B cell (primary cell): ENCODE measurements around the gene HOXA3. TPM values are rescaled to one million over a fixed set of nuclear protein-coding genes. Genes with fewer than 3 reads are reported as not detected.

ENCODE experiments used
- ATAC-seq: fragments of 200-7000 bp; cut with Tn5 transposase; one replicate; pipeline ENCODE4 v1.10.0; 2021; ENCODE audit warnings: low read depth, mild to moderate bottlenecking, moderate number of reproducible peaks, moderate library complexity
- CTCF ChIA-PET: fragments of 350-600 bp; sonication (Branson Sonifier 250); formaldehyde crosslinking; loops from one replicate; lab custom pipeline; 2021; ENCODE audit warnings: antibody characterized with exemption, inconsistent platforms; lab: Charles Lee
- POLR2A ChIA-PET: fragments of 350-600 bp; sonication (Branson Sonifier 250); formaldehyde crosslinking; loops from one replicate; lab custom pipeline; 2021; ENCODE audit warnings: antibody characterized with exemption; lab: Charles Lee
- DNase-seq: peaks from one replicate; pipeline ENCODE4 v3.0.0; 2013
- H2AFZ ChIP-seq: 2 replicates; pipeline ENCODE4 v1.6.1; 2012; ENCODE audit warnings: mild to moderate bottlenecking, low read depth, low read length; ENCODE audit not compliant: insufficient read depth, poor library complexity, severe bottlenecking
- H3K27ac ChIP-seq, 2 donors: 1 replicate in 1 of 2; 2 replicates in 1 of 2; pipeline ENCODE4 v1.5.1; 2012 to 2013; ENCODE audit warnings: low read length in 2 of 2, mild to moderate bottlenecking in 2 of 2, moderate library complexity in 1 of 2
- H3K27me3 ChIP-seq, 4 experiments: fragments of 200-600 bp in 1 of 4; sonication (generic) in 1 of 4; replicated peaks in 1 of 4; 1 replicate in 2 of 4; 2 replicates in 2 of 4; pipeline versions ENCODE4 v1.6.1 to v1.7.0; 2013 to 2016; ENCODE audit warnings: low read length in 3 of 4, mild to moderate bottlenecking in 2 of 4, mixed read lengths in 1 of 4, moderate library complexity in 1 of 4; ENCODE audit not compliant: insufficient read depth in 4 of 4, control insufficient read depth in 3 of 4; ENCODE audit errors: control extremely low read depth in 1 of 4
- H3K36me3 ChIP-seq, 2 experiments: replicated peaks in 1 of 2; 1 replicate in 1 of 2; 2 replicates in 1 of 2; pipeline versions ENCODE4 v1.6.1 to v1.7.1; 2013; ENCODE audit warnings: low read length in 1 of 2; ENCODE audit not compliant: insufficient read depth in 2 of 2, control insufficient read depth in 1 of 2; ENCODE audit errors: control extremely low read depth in 1 of 2, extremely low read depth in 1 of 2
- H3K4me1 ChIP-seq, 2 donors: fragments of 200-600 bp in 1 of 2; sonication (generic) in 1 of 2; 1 replicate in 1 of 2; 2 replicates in 1 of 2; pipeline versions ENCODE4 v1.5.1 to v1.6.1; 2013 to 2017; ENCODE audit warnings: low read length in 2 of 2; ENCODE audit not compliant: control insufficient read depth in 2 of 2, insufficient read depth in 2 of 2
- H3K4me2 ChIP-seq: replicated peaks from 2 replicates; pipeline ENCODE3; 2012; ENCODE audit warnings: mild to moderate bottlenecking, low read depth, low read length; ENCODE audit not compliant: poor library complexity, severe bottlenecking
- H3K4me3 ChIP-seq, 5 experiments: fragments of 200-600 bp in 1 of 5; sonication (generic) in 1 of 5; 1 replicate in 3 of 5; 2 replicates in 2 of 5; pipeline versions ENCODE4 v1.5.1 to v1.7.0; 2011 to 2016; ENCODE audit warnings: low read length in 4 of 5, mild to moderate bottlenecking in 4 of 5, low read depth in 2 of 5, control low read depth in 1 of 5, moderate library complexity in 1 of 5; ENCODE audit not compliant: insufficient read depth in 1 of 5; ENCODE audit errors: control extremely low read depth in 1 of 5, extremely low read depth in 1 of 5
- H3K79me2 ChIP-seq: fragments of 200-600 bp; sonication (generic); one replicate; pipeline ENCODE4 v1.6.0; 2016; ENCODE audit warnings: low read length; ENCODE audit not compliant: control insufficient read depth, insufficient read depth
- H3K9ac ChIP-seq: fragments of 200-600 bp; sonication (generic); 2 replicates; pipeline ENCODE4 v1.6.1; 2017; ENCODE audit warnings: mild to moderate bottlenecking, low read length, moderate library complexity
- H3K9me3 ChIP-seq, 3 donors: one replicate each; pipeline versions ENCODE4 v1.6.1 to v1.7.1; 2013; ENCODE audit warnings: low read length in 2 of 3; ENCODE audit not compliant: control insufficient read depth in 2 of 3, insufficient read depth in 1 of 3; ENCODE audit errors: control extremely low read depth in 1 of 3
- H4K20me1 ChIP-seq: 2 replicates; pipeline ENCODE4 v1.6.0; 2012; ENCODE audit warnings: mild to moderate bottlenecking, low read length; ENCODE audit not compliant: insufficient read depth, control insufficient read depth, poor library complexity, severe bottlenecking
- H3K27ac Mint-ChIP-seq: one replicate; pipeline ENCODE4 v1.8.0; 2021; ENCODE audit warnings: mixed read lengths
- H3K27me3 Mint-ChIP-seq: one replicate; pipeline ENCODE4 v1.8.0; 2021; ENCODE audit warnings: mixed read lengths
- H3K4me1 Mint-ChIP-seq: one replicate; pipeline ENCODE4 v1.8.0; 2021; ENCODE audit warnings: mixed read lengths
- H3K4me3 Mint-ChIP-seq: one replicate; pipeline ENCODE4 v1.8.0; 2021; ENCODE audit warnings: mixed read lengths
- H3K9me3 Mint-ChIP-seq: one replicate; pipeline ENCODE4 v1.8.0; 2022; ENCODE audit warnings: mixed read lengths; ENCODE audit not compliant: insufficient read depth
- EZH2 ChIP-seq: IDR thresholded peaks from 2 replicates; pipeline ENCODE4 v1.6.1; 2012; ENCODE audit warnings: borderline replicate concordance, low read depth, mild to moderate bottlenecking, moderate library complexity, low read length; ENCODE audit not compliant: insufficient read depth, poor library complexity, severe bottlenecking
- WGBS: methylation state at CpG from one replicate; pipeline ENCODE4 v1.1.5; 2013; ENCODE audit warnings: missing lambda C conversion rate; ENCODE audit not compliant: insufficient coverage; 5-methylcytosine and 5-hydroxymethylcytosine counted together
- intact Hi-C: fragments of 100-400 bp; cut with micrococcal nuclease; formaldehyde crosslinking; loops from one replicate; pipeline ENCODE4 v1.10.0; 2022
- polyA plus RNA-seq: library from polyadenylated mRNA; depleted of rRNA; stranded (reverse); fragments of >200 nt; gene quantifications from 2 replicates; pipeline ENCODE4 v1.2.3, GENCODE V29; 2012
- total RNA-seq, 2 donors: library from RNA; stranded (reverse); fragments of 120-200 nt in 1 of 2; gene quantifications; 1 replicate in 1 of 2; 2 replicates in 1 of 2; pipeline versions ENCODE4 v1.2.3 to v1.2.4, GENCODE V29; 2013 to 2022
- TF ChIP-seq, protein P1 (sequence below): fragments of 200-600 bp; IDR thresholded peaks from one replicate; pipeline ENCODE4 v1.8.0; 2022; ENCODE audit warnings: antibody characterized with exemption, mild to moderate bottlenecking

HOXA3 gene
- total and polyA plus RNA-seq, 2 donors (not counting 1 experiment from before 2014, with no cell fraction given), result 0.07 TPM; not detected in 1

DNA sequence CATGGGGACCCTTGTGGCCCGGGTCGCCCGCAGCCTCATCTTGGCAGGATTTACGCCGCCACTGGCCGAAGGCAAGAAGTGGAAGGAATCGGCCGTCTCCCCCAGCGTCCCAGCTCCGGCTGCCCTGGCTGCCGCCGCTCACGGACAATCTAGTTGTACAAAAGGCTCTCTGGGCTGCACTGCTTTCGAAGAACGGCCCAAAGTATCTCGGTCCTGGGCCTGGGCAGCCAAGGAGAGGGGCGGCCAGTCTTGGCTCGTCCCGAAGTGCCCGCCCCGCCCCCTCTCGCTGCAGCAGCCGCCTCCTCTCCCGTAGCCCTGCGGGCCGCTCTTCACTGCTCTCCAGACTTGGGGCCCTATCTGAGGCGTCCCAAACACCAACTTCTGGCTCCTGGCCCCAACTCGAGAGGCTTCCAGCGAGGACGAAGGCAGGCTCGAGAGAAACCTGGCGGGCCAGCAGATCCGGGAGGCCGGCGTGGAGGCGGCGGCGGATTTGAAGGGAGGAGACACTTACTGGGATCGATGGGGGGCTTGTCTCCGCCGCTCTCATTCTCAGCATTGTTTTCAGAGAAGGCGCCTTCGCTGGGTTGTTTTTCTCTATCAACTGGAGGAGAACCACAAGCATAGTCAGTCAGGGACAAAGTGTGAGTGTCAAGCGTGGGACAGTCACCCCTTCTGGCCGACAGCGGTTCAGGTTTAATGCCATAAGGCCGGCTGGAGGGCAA lies 12.1 kb upstream of the HOXA3 start:
- no peaks in the 10 kb centered on the region for H3K36me3 ChIP-seq
- CTCF ChIA-PET, result interaction anchor here (1.0 to 4.0 kb wide), 2 partner anchors 14 to 15 kb away, joined by 3 to 52 read pairs; partner anchors contain the start of genes HOXA3 and HOXA6
- peak overlapping the region; percentile 2 for H3K4me3 Mint-ChIP-seq
- POLR2A ChIA-PET, result no interaction called here
- H3K27me3 ChIP-seq, result peaks cover 0 to 89% (median 75%) of the 10 kb centered on the region in 4 experiments
- no peak for TF ChIP-seq EZH2
- TF ChIP-seq, protein P1, sequence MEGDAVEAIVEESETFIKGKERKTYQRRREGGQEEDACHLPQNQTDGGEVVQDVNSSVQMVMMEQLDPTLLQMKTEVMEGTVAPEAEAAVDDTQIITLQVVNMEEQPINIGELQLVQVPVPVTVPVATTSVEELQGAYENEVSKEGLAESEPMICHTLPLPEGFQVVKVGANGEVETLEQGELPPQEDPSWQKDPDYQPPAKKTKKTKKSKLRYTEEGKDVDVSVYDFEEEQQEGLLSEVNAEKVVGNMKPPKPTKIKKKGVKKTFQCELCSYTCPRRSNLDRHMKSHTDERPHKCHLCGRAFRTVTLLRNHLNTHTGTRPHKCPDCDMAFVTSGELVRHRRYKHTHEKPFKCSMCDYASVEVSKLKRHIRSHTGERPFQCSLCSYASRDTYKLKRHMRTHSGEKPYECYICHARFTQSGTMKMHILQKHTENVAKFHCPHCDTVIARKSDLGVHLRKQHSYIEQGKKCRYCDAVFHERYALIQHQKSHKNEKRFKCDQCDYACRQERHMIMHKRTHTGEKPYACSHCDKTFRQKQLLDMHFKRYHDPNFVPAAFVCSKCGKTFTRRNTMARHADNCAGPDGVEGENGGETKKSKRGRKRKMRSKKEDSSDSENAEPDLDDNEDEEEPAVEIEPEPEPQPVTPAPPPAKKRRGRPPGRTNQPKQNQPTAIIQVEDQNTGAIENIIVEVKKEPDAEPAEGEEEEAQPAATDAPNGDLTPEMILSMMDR, result no peak
- H3K79me2 ChIP-seq, result no peaks in the 10 kb centered on the region
- intact Hi-C loops, result loop anchor here (5.0 to 10.0 kb wide), 3 partner anchors 890 to 1087 kb away; no protein-coding TSS in a partner anchor
- peaks cover 30% of the 10 kb centered on the region for H3K4me1 Mint-ChIP-seq
- ATAC-seq (no peak), DNase-seq (no peak)
- H3K4me2 ChIP-seq, result peak overlapping the region; percentile 18
- peaks cover 50 to 60% of the 10 kb centered on the region in 2 donors for H3K4me1 ChIP-seq
- H3K9ac ChIP-seq, result no peak overlapping the region
- WGBS, result 6% methylated on average over 47 of the region's 47 CpGs
- H3K27ac ChIP-seq, result no peak overlapping the region
- H3K4me3 ChIP-seq, result no peak overlapping the region
- H3K9me3 Mint-ChIP-seq, result no peaks in the 10 kb centered on the region
- H4K20me1 ChIP-seq, result peaks cover 4% of the 10 kb centered on the region
- peaks cover 0 to 75% (median 18%) of the 10 kb centered on the region in 3 donors for H3K9me3 ChIP-seq
- peak overlapping the region; percentile 2 for H2AFZ ChIP-seq
- peak overlapping the region; percentile 82 for H3K27ac Mint-ChIP-seq
- peaks cover 62% of the 10 kb centered on the region for H3K27me3 Mint-ChIP-seq

DNA sequence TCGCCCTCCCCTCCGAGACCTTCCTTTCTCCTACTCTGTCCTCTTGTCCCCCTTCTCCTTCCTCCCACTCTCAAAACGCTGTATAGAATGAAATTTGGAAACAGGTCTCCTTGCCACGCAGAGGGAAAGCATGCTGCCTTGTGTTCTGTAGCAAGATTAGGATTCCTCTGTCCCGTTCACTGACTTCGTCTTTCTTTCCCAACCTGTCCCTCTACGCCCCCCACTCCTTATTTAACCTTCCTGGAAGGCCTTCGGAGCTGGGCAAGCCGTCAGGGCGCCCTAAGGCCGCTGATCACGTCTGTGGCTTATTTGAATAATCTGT lies 11.6 kb upstream of the HOXA3 start:
- peaks cover 50 to 60% of the 10 kb centered on the region in 2 donors for H3K4me1 ChIP-seq

More for the DNA sequence above, 11.6 kb upstream of the HOXA3 start:
- H3K4me1 Mint-ChIP-seq, result peaks cover 30% of the 10 kb centered on the region
- Histone ChIP-seq H3K4me2 (peak overlapping the region; percentile 18), H3K27me3 (peaks cover 0 to 89% (median 75%) of the 10 kb centered on the region in 4 experiments), H3K4me3 (no peak overlapping the region), H4K20me1 (peaks cover 4% of the 10 kb centered on the region), H2AFZ (no peak overlapping the region), H3K9me3 (peaks cover 0 to 75% (median 18%) of the 10 kb centered on the region in 3 donors), H3K36me3 (no peaks in the 10 kb centered on the region), H3K79me2 (no peaks in the 10 kb centered on the region), H3K27ac (no peak overlapping the region), H3K9ac (no peak overlapping the region)
- 6% methylated on average over 11 of the region's 12 CpGs for WGBS
- intact Hi-C loops, result loop anchor here (5.0 to 10.0 kb wide), 3 partner anchors 889 to 1087 kb away; no protein-coding TSS in a partner anchor
- DNase-seq (peak; percentile 52), ATAC-seq (no peak)
- no peak for TF ChIP-seq EZH2
- TF ChIP-seq, protein P1, result no peak
- no peaks in the 10 kb centered on the region for H3K9me3 Mint-ChIP-seq
- ChIA-PET POLR2A (no interaction called here), CTCF (interaction anchor here (3.7 to 4.0 kb wide), 3 partner anchors 14 to 792 kb away, joined by 52 to 122 read pairs (median 67); partner anchors contain the start of genes HOXA3 and HOXA6)
- H3K27me3 Mint-ChIP-seq, result peaks cover 67% of the 10 kb centered on the region
- H3K27ac Mint-ChIP-seq, result peak overlapping the region; percentile 82
- peak overlapping the region; percentile 3 for H3K4me3 Mint-ChIP-seq
